ENCODE data around the gene THPO. TPM values are rescaled to one million over a fixed set of nuclear protein-coding genes. Genes with fewer than 3 reads are reported as not detected.

The THPO gene
- total and polyA plus RNA-seq, 2 donors (not counting 3 experiments of a cell fraction or from before 2014, with no cell fraction given) = 0.08 TPM; not detected in 1

DNA sequence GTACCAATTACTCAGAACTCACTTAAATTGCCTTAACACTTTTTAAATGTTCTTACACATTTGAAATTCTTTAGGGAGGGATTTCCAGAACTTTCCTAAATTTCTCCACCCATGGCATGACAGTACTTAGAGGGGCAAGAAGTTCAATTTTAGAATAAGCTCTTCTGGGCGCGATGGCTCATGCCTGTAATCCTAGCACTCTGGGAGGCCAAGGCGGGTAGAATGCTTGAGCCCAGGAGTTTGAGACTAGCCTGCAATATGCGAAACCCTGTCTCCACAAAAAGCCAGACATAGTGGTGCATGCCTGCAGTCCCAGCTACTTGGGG, 30.0 kb downstream of the THPO start:
- ChIA-PET POLR2A (no interaction called here), CTCF (interaction anchor here (1.0 to 1.4 kb wide), 2 partner anchors 8 to 23 kb away, joined by 3 to 5 read pairs; no protein-coding TSS in a partner anchor)
- H3K4me1 ChIP-seq (ENCODE audit: control insufficient read depth, extremely low read depth, insufficient read depth, low read length) = no peaks in the 10 kb centered on the region
- no peak overlapping the region for H3K4me3 ChIP-seq (replicated peaks in 1 of 3; ENCODE audit: insufficient read depth in 1 of 3, low read depth in 1 of 3, low read length in 3 of 3)
- intact Hi-C loops (cut with micrococcal nuclease) (no loop called here), dilution Hi-C loops (cut with MboI; ENCODE audit: extremely low pct_ligation_motif_present, low sequenced_read_pairs) (no loop called here)
- no peak for FAIRE-seq
- no TSS peak for BruUV-seq (replicated peaks)
- peaks cover 6 to 16% of the 10 kb centered on the region in 2 experiments for H3K36me3 ChIP-seq (ENCODE audit: control insufficient read depth in 2 of 2, extremely low read depth in 1 of 2, insufficient read depth in 2 of 2, low read length in 2 of 2)
- no peaks in the 10 kb centered on the region for H4K20me1 ChIP-seq (replicated peaks; ENCODE audit: control insufficient read depth, extremely low read depth, insufficient read depth, low read length)
- no peak for DNase-seq (ENCODE audit: low read depth, low spot score)
- H2AFZ ChIP-seq (ENCODE audit: low read depth, low read length) = no peak overlapping the region
- H3K4me2 ChIP-seq (ENCODE audit: insufficient read depth, low read length) = no peak overlapping the region
- TF ChIP-seq, protein P1, sequence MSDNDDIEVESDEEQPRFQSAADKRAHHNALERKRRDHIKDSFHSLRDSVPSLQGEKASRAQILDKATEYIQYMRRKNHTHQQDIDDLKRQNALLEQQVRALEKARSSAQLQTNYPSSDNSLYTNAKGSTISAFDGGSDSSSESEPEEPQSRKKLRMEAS (IDR thresholded peaks at IDR 0.05; ENCODE audit: insufficient read depth, insufficient read length) = no peak
- TF ChIP-seq GATA2 (IDR thresholded peaks at IDR 0.05; ENCODE audit: insufficient read depth, insufficient read length, low read depth, low read length) (no peak), FOS (IDR thresholded peaks at IDR 0.05; ENCODE audit: borderline replicate concordance, insufficient read depth, low read length) (no peak), POLR2AphosphoS5 (IDR thresholded peaks at IDR 0.05; ENCODE audit: insufficient read depth, low read depth, low read length) (no peak), JUN (IDR thresholded peaks at IDR 0.05; ENCODE audit: borderline replicate concordance, insufficient read depth, insufficient read length, low read depth) (no peak)
- no peaks in the 10 kb centered on the region for H3K27me3 ChIP-seq (ENCODE audit: control insufficient read depth in 2 of 2, insufficient read depth in 2 of 2, low read length in 2 of 2)
- H3K9me3 ChIP-seq (replicated peaks; ENCODE audit: control insufficient read depth, insufficient read depth, low read length) = no peaks in the 10 kb centered on the region
- H3K9me1 ChIP-seq (replicated peaks; ENCODE audit: control insufficient read depth, extremely low read depth, insufficient read depth, low read length) = no peaks in the 10 kb centered on the region
- H3K27ac ChIP-seq (ENCODE audit: insufficient read depth, low read depth, low read length) = no peak overlapping the region
- H3K9ac ChIP-seq (replicated peaks; ENCODE audit: extremely low read depth, insufficient read depth, low read length) = no peak overlapping the region
- H3K79me2 ChIP-seq (ENCODE audit: control insufficient read depth, insufficient read depth, low read length) = no peaks in the 10 kb centered on the region

DNA sequence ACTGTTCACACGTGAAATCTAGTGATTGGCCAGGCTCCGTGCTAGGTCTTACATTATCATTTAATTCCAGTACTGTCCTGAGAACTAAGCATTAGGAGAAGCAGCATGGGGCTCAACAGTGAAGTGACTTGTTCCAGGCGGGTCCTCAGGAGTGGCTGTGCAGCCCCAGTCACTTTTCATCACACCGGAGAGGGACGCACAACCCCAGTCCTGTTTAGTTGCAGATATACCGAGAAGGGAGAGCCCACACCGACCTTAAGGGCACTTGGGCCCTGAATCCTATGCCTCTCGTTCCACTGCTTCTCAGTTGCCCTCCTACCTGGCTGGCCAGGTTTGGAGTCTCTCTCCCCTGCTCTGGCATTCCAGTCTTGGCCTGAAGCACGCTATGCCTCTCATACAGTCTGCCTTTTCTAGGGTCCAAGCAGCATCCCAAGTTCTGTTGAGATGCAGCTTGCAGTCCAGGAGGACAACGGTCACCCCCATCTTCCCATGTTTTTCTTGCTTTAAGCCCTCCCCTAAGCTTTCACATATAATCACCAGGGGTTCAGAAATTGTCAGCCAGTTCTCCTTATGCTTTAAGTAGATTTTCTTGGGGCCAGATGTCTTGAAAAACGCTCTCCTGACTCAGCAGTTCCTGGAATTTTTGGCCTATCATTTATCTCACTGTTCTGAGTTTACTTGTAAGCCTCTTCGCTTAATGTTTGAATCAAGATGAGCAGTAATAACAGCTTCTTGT, 30.5 kb downstream of the THPO start:
- Histone ChIP-seq H3K9me3 (replicated peaks; ENCODE audit: control insufficient read depth, insufficient read depth, low read length) (no peaks in the 10 kb centered on the region), H3K27me3 (ENCODE audit: control insufficient read depth in 2 of 2, insufficient read depth in 2 of 2, low read length in 2 of 2) (no peaks in the 10 kb centered on the region), H3K36me3 (ENCODE audit: control insufficient read depth in 2 of 2, extremely low read depth in 1 of 2, insufficient read depth in 2 of 2, low read length in 2 of 2) (peaks cover 6 to 22% of the 10 kb centered on the region in 2 experiments), H3K27ac (ENCODE audit: insufficient read depth, low read depth, low read length) (no peak overlapping the region), H3K9me1 (replicated peaks; ENCODE audit: control insufficient read depth, extremely low read depth, insufficient read depth, low read length) (no peaks in the 10 kb centered on the region), H3K79me2 (ENCODE audit: control insufficient read depth, insufficient read depth, low read length) (no peaks in the 10 kb centered on the region), H3K4me1 (ENCODE audit: control insufficient read depth, extremely low read depth, insufficient read depth, low read length) (no peaks in the 10 kb centered on the region), H3K9ac (replicated peaks; ENCODE audit: extremely low read depth, insufficient read depth, low read length) (no peak overlapping the region), H3K4me3 (replicated peaks in 1 of 3; ENCODE audit: insufficient read depth in 1 of 3, low read depth in 1 of 3, low read length in 3 of 3) (no peak overlapping the region), H3K4me2 (ENCODE audit: insufficient read depth, low read length) (no peak overlapping the region), H4K20me1 (replicated peaks; ENCODE audit: control insufficient read depth, extremely low read depth, insufficient read depth, low read length) (no peaks in the 10 kb centered on the region), H2AFZ (ENCODE audit: low read depth, low read length) (no peak overlapping the region)
- FAIRE-seq (no peak), DNase-seq (ENCODE audit: low read depth, low spot score) (no peak)
- intact Hi-C loops (cut with micrococcal nuclease) = no loop called here
- CTCF ChIA-PET = interaction anchor here (1.0 to 1.4 kb wide), 2 partner anchors 9 to 24 kb away, joined by 3 to 5 read pairs; no protein-coding TSS in a partner anchor
- dilution Hi-C loops (cut with MboI; ENCODE audit: extremely low pct_ligation_motif_present, low sequenced_read_pairs) = no loop called here
- TF ChIP-seq FOS (IDR thresholded peaks at IDR 0.05; ENCODE audit: borderline replicate concordance, insufficient read depth, low read length) = no peak
- TF ChIP-seq POLR2AphosphoS5 (IDR thresholded peaks at IDR 0.05; ENCODE audit: insufficient read depth, low read depth, low read length) = no peak
- TF ChIP-seq POLR2A (IDR thresholded peaks at IDR 0.05; ENCODE audit: low read depth, low read length) = no peak
- TF ChIP-seq JUN (IDR thresholded peaks at IDR 0.05; ENCODE audit: borderline replicate concordance, insufficient read depth, insufficient read length, low read depth) = no peak
- no peak for TF ChIP-seq EZH2 (IDR thresholded peaks at IDR 0.05; ENCODE audit: borderline replicate concordance, low read depth, low read length, severe bottlenecking)
- TF ChIP-seq, protein P2, sequence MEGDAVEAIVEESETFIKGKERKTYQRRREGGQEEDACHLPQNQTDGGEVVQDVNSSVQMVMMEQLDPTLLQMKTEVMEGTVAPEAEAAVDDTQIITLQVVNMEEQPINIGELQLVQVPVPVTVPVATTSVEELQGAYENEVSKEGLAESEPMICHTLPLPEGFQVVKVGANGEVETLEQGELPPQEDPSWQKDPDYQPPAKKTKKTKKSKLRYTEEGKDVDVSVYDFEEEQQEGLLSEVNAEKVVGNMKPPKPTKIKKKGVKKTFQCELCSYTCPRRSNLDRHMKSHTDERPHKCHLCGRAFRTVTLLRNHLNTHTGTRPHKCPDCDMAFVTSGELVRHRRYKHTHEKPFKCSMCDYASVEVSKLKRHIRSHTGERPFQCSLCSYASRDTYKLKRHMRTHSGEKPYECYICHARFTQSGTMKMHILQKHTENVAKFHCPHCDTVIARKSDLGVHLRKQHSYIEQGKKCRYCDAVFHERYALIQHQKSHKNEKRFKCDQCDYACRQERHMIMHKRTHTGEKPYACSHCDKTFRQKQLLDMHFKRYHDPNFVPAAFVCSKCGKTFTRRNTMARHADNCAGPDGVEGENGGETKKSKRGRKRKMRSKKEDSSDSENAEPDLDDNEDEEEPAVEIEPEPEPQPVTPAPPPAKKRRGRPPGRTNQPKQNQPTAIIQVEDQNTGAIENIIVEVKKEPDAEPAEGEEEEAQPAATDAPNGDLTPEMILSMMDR (IDR thresholded peaks at IDR 0.05; ENCODE audit: extremely low read depth in 1 of 2, insufficient read depth in 1 of 2, low read depth in 1 of 2, low read length in 2 of 2) = no peak
- no peak for TF ChIP-seq GATA2 (IDR thresholded peaks at IDR 0.05; ENCODE audit: insufficient read depth, insufficient read length, low read depth, low read length)
- no peak for TF ChIP-seq MYC (IDR thresholded peaks at IDR 0.05; ENCODE audit: low read depth, low read length)
- TF ChIP-seq, protein P1 (IDR thresholded peaks at IDR 0.05; ENCODE audit: insufficient read depth, insufficient read length) = no peak
- BruUV-seq (replicated peaks) = no TSS peak
- POLR2A ChIA-PET = no interaction called here

Data from endothelial cell of umbilical vein (primary cell).